NCI-H1694 treated with DMSO at 0.1 percent for 48 hours (cell line): ENCODE data around the gene SNAPC3.
A peak's percentile ranks its signal among the peaks of the same experiment; 100 is the strongest.

ENCODE experiments used
- DNase-seq: peaks from one replicate; lab custom pipeline; 2025; lab: John Stamatoyannopoulos, UW

Gene SNAPC3

GRCh38 chr9:15492485-15493150, 69.9 kb downstream of the SNAPC3 start:
- DNase-seq = no peak

- DNase-seq = no peak
Measured at GRCh38 chr9:15498246-15498995, 75.7 kb downstream of the SNAPC3 start.

GRCh38 chr9:15499139-15499538, 76.5 kb downstream of the SNAPC3 start:
- DNase-seq = no peak

GRCh38 chr9:15501179-15501578, 78.5 kb downstream of the SNAPC3 start:
- no peak for DNase-seq

- DNase-seq = no peak
Measured at GRCh38 chr9:15501803-15502202, 79.1 kb downstream of the SNAPC3 start.

GRCh38 chr9:15505921-15506320, 83.2 kb downstream of the SNAPC3 start:
- no peak for DNase-seq

- DNase-seq = peak; percentile 6
Measured at GRCh38 chr9:15509931-15510788, 87.5 kb downstream of the SNAPC3 start.

GRCh38 chr9:15510789-15511575, 88.3 kb downstream of the SNAPC3 start, which contains the start of gene PSIP1:
TSS of gene PSIP1 (minus strand) at chr9:15510970. CDS start at chr9:15510188, 782 bp downstream.
- DNase-seq = peak; percentile 71
